Measurements from ENCODE around the gene ICOSLG. TPM values are rescaled to one million over a fixed set of nuclear protein-coding genes. Genes with fewer than 3 reads are reported as not detected.

The ICOSLG gene
- polyA plus RNA-seq, 1 experiment, result not detected

GRCh38 chr21:44279354-44280260, 38.9 kb upstream of the ICOSLG start:
- peaks cover 13% of the 10 kb centered on the region for H3K27me3 ChIP-seq (ENCODE audit: control insufficient read depth, insufficient read depth, low read length)
- no peak overlapping the region for H3K4me3 ChIP-seq (ENCODE audit: low read depth, low read length)
- DNase-seq (ENCODE audit: low read depth, low spot score), result no peak
- TF ChIP-seq CTCF (IDR thresholded peaks at IDR 0.05; ENCODE audit: low read depth, low read length), result no peak
- no peak overlapping the region for H3K27ac ChIP-seq (ENCODE audit: low read depth, low read length)
- POLR2A ChIA-PET, result no interaction called here
- CTCF ChIA-PET, result no interaction called here
- no peaks in the 10 kb centered on the region for H3K9me3 ChIP-seq (ENCODE audit: control insufficient read depth, insufficient read depth, low read length)

- Histone ChIP-seq H3K27ac (ENCODE audit: low read depth, low read length) (no peak overlapping the region), H3K9me3 (ENCODE audit: control insufficient read depth, insufficient read depth, low read length) (no peaks in the 10 kb centered on the region), H3K27me3 (ENCODE audit: control insufficient read depth, insufficient read depth, low read length) (peaks cover 16% of the 10 kb centered on the region), H3K4me3 (ENCODE audit: low read depth, low read length) (no peak overlapping the region)
- ChIA-PET POLR2A (no interaction called here), CTCF (no interaction called here)
- no peak for DNase-seq (ENCODE audit: low read depth, low spot score)
- no peak for TF ChIP-seq CTCF (IDR thresholded peaks at IDR 0.05; ENCODE audit: low read depth, low read length)
Observed at GRCh38 chr21:44275041-44275440, 34.3 kb upstream of the ICOSLG start.

- ChIA-PET POLR2A (no interaction called here), CTCF (no interaction called here)
- Histone ChIP-seq H3K9me3 (ENCODE audit: control insufficient read depth, insufficient read depth, low read length) (no peaks in the 10 kb centered on the region), H3K4me3 (ENCODE audit: low read depth, low read length) (no peak overlapping the region), H3K27ac (ENCODE audit: low read depth, low read length) (no peak overlapping the region), H3K27me3 (ENCODE audit: control insufficient read depth, insufficient read depth, low read length) (peaks cover 16% of the 10 kb centered on the region)
- no peak for TF ChIP-seq CTCF (IDR thresholded peaks at IDR 0.05; ENCODE audit: low read depth, low read length)
- no peak for DNase-seq (ENCODE audit: low read depth, low spot score)
Observed at GRCh38 chr21:44273046-44273445, 32.3 kb upstream of the ICOSLG start.

GRCh38 chr21:44272284-44272858, 31.6 kb upstream of the ICOSLG start:
- no peak for TF ChIP-seq CTCF (IDR thresholded peaks at IDR 0.05; ENCODE audit: low read depth, low read length)
- Histone ChIP-seq H3K4me3 (ENCODE audit: low read depth, low read length) (no peak overlapping the region), H3K9me3 (ENCODE audit: control insufficient read depth, insufficient read depth, low read length) (no peaks in the 10 kb centered on the region), H3K27ac (ENCODE audit: low read depth, low read length) (no peak overlapping the region), H3K27me3 (ENCODE audit: control insufficient read depth, insufficient read depth, low read length) (peaks cover 16% of the 10 kb centered on the region)
- ChIA-PET CTCF (no interaction called here), POLR2A (no interaction called here)
- no peak for DNase-seq (ENCODE audit: low read depth, low spot score)

GRCh38 chr21:44271558-44272283, 31.0 kb upstream of the ICOSLG start:
- DNase-seq (ENCODE audit: low read depth, low spot score), result no peak
- Histone ChIP-seq H3K9me3 (ENCODE audit: control insufficient read depth, insufficient read depth, low read length) (no peaks in the 10 kb centered on the region), H3K27me3 (ENCODE audit: control insufficient read depth, insufficient read depth, low read length) (peaks cover 16% of the 10 kb centered on the region), H3K27ac (ENCODE audit: low read depth, low read length) (no peak overlapping the region), H3K4me3 (ENCODE audit: low read depth, low read length) (no peak overlapping the region)
- ChIA-PET CTCF (no interaction called here), POLR2A (no interaction called here)
- no peak for TF ChIP-seq CTCF (IDR thresholded peaks at IDR 0.05; ENCODE audit: low read depth, low read length)
